ENCODE measurements around the gene KIF3B.
"Not testable (repeated sequence)": the region's sequence is repeated elsewhere in the genome, so short reads cannot be mapped to it uniquely, and the experiment has no call there.

Gene KIF3B

DNA sequence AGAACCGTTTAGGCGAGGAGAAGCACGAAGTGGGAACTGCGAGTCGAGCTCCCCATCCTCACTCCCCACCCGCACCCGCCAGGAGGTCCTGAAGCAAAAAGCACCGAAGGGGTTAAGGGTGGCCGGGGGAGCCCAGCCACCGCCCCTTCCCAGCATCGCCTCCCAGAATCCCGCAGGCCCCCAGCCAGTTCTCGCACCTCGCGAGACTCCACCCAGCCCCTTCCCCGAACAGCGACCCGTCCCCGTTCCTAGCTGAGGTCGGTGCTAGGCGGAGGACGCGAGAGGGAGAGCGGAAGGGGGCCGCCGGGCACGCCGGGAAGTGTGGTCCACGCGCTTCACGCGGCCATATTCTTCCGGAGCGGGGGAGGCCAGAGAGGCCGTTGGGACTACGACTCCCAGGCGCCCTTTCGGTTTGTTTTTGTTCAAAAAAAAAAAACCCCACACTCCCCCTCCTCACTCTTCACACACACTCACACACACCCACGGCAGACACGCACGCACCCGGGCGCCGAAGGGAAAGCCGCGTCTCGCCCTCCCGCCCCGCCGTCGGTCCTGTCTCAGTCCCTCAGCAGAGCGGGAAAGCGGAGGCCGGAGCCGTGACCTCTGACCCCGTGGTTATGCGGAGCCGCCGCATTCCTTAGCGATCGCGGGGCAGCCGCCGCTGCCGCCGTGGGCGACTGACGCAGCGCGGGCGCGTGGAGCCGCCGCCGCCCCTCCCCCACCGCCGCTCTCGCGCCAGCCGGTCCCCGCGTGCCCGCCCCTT lies 80.6 kb downstream of the KIF3B start, which contains the start of gene ASXL1:
ASXL1 (plus strand) TSS at position 463 of the 763 bp plus-strand sequence. CDS start 445 bp downstream, outside the sequence.
- DNase-seq: peak; percentile 99

- DNase-seq: no peak
Observed at GRCh38 chr20:32358632-32358882, 81.1 kb downstream of the KIF3B start.

- peak; percentile 47 to 58 for DNase-seq
Observed at GRCh38 chr20:32358883-32359632, 81.6 kb downstream of the KIF3B start.

GRCh38 chr20:32359633-32360332 lies 82.3 kb downstream of the KIF3B start:
- DNase-seq: no peak

- no peak for DNase-seq
Observed at GRCh38 chr20:32360333-32360634, 82.8 kb downstream of the KIF3B start.

DNA sequence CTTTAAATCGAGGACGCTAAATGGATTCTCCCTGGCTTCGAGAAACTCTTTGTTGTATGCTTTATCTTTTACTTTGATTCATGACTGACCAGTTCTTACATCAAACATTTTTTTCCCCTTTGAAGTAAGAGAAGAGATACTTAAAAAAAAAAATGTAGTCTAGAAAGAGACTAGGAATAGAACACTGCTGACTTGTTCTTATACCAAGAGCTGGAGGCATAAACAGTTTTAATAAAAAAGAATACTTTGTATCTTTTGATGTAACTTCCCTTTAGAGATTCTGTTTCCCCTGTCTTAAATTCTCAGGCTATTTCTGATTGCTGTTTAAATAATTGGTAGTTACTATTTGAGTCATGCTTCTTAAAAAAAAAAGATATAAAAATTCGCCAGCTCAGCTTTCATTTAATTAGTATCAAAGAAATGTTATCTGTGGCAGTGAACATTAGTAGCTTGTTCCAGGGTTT lies 85.5 kb downstream of the KIF3B start:
- DNase-seq: no peak

- no peak for DNase-seq
Observed at GRCh38 chr20:32363492-32363891, 86.0 kb downstream of the KIF3B start.

- no peak for DNase-seq
Observed at GRCh38 chr20:32364554-32365208, 87.2 kb downstream of the KIF3B start.

GRCh38 chr20:32365564-32365963 lies 88.1 kb downstream of the KIF3B start:
- no peak for DNase-seq

DNA sequence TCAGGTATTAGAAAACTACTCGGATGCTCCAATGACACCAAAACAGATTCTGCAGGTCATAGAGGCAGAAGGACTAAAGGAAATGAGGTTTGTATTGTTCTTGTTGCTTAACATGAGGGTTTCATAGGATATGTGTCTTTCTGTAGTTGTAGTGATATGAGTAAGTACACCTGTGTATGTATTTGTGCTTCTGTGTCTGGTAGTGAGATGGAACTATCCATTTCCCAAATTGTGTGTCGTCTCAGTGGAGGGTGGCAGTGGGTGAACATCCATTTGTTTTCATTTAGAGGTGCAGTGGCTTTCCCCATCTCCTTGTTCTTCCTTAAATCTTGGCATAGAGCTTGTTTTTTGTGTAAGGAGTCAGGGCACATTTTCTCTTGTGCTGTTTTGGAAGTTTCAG lies 88.9 kb downstream of the KIF3B start:
- no peak for DNase-seq

DNA sequence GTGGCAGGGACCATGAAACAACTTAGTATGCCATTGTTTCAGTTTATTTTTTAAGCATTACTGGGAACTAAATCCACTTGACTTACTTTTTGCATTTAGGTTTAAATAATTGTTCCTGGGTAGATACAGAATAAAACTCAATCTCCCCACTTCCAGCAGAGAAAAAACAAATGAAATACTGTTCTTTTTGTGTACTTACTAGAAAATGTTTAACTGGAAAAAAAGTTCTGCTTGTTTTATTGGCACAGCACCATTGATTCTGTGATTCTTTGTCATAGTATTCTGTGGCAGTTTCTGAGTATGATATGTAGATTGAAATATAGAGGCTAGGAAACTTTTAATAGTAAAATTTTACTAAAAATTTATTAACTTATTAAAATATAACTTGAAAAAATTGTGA lies 90.9 kb downstream of the KIF3B start:
- no peak for DNase-seq

GRCh38 chr20:32368925-32369324 lies 91.5 kb downstream of the KIF3B start:
- no peak for DNase-seq

DNA sequence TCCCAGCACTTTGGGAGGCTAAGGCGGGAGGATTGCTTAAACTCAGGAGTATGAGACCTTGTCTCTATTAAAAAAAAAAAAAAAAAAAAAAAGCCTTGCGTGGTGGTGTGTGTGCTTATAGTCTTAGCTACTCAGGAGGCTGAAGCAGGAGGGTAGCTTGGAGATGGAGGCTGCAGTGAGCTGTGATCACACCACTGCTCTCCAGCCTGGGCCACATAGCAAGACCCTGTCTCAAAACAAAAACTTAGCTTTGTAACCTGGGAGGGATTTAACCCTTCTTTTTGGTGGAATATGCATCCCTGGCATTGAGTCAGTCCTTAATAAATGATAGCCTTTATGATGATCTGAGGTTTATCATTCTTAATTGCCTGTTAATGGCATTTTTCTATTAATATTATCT lies 93.4 kb downstream of the KIF3B start:
- DNase-seq: no peak

DNA sequence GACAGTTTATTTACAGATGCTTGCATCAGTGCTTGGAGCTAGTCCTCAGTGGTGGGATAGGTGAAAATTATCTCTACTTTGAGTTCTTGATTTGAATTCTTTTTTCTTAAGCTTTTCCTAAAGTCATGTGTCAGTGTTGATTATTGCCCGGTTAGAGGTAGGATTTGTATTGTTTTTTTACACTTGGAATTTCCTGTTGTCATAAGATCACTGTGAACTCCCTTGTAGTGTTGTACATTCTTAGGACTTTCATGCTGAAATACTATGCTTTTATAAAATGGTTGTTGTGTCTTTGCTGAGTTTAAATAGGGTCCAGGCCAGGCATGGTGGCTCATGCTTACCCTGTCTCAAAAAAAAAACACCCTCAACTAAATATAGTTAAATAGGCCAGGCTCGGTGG lies 101.0 kb downstream of the KIF3B start:
- no peak for DNase-seq

DNA sequence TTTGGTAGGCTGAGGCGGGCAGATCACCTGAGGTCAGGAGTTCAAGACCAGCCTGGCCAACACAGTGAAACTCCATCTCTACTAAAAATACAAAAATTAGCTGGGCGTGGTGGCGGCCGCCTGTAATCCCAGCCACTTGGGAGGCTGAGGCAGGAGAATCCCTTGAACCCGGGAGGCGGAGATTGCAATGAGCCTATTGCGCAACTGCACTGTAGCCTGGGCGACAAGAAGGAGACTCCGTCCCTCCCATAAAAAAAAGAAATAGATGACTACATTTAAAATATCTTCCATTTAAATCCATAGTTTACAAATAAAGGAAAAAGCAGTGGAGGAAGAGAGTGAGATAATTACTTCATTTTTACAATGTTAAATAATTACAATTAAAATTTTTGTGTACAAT lies 102.6 kb downstream of the KIF3B start:
- DNase-seq: not testable (repeated sequence)

DNA sequence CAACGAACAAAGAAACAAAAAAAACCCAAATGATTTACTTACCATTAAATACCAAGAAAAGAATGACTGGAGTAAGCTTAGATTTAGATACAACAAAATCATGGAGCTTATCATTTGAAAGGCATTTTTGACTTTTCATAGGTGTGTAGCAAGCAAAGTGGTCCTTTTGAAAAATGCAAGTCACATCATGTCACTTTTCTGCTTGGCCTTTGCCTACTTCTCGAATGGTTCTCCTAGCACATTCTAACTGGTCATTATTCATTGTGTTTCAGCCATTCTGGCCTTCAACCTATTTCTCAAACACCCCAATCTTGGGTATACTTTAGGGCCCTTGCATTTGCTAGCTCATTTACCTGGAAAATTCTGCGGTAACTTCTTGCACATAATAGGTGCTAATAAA lies 103.3 kb downstream of the KIF3B start:
- no peak for DNase-seq

- no peak for DNase-seq
Observed at GRCh38 chr20:32382102-32382950, 104.9 kb downstream of the KIF3B start.

GRCh38 chr20:32383441-32383840 lies 106.0 kb downstream of the KIF3B start:
- DNase-seq: not testable (repeated sequence)
